Psoas muscle (tissue), 8 donors: Measurements from ENCODE around the gene FHAD1. TPM values are rescaled to one million over a fixed set of nuclear protein-coding genes. Genes with fewer than 3 reads are reported as not detected.

Experiments
- ATAC-seq, 4 donors: fragments of 200-7000 bp; cut with Tn5 transposase; one replicate each; pipeline ENCODE4 v1.9.1; 2020; ENCODE audit warnings: moderate library complexity in 3 of 4, mild to moderate bottlenecking in 2 of 4
- DNase-seq, 2 donors: peaks; one replicate each; pipeline ENCODE4 v3.0.0-alpha.2; 2020
- H3K27ac ChIP-seq: fragments of 200-600 bp; one replicate; pipeline ENCODE4 v1.8.0; 2022
- H3K27me3 ChIP-seq, 3 donors: fragments of 200-600 bp in 1 of 3; one replicate each; pipeline versions ENCODE4 v1.6.1 to v1.8.0; 2013 to 2022; ENCODE audit warnings: low read length in 2 of 3, mild to moderate bottlenecking in 2 of 3, moderate library complexity in 1 of 3; ENCODE audit not compliant: insufficient read depth in 3 of 3
- H3K36me3 ChIP-seq, 2 donors: fragments of 200-600 bp in 1 of 2; one replicate each; pipeline versions ENCODE4 v1.6.1 to v1.8.0; 2013 to 2022; ENCODE audit warnings: low read depth in 1 of 2, mild to moderate bottlenecking in 1 of 2, moderate library complexity in 1 of 2; ENCODE audit not compliant: insufficient read depth in 1 of 2
- H3K4me1 ChIP-seq: fragments of 200-600 bp; one replicate; pipeline ENCODE4 v1.8.0; 2022
- H3K4me3 ChIP-seq: fragments of 200-600 bp; one replicate; pipeline ENCODE4 v1.8.0; 2022; ENCODE audit warnings: mild to moderate bottlenecking
- H3K9me3 ChIP-seq: fragments of 200-600 bp; one replicate; pipeline ENCODE4 v1.8.0; 2022
- CTCF ChIP-seq: fragments of 200-600 bp; IDR thresholded peaks from one replicate; pipeline ENCODE4 v1.8.0; 2022; ENCODE audit warnings: antibody characterized with exemption
- WGBS, 3 donors: extraction: QIAGEN DNeasy Blood & Tissue Kit; methylation state at CpG; one replicate each; pipeline versions ENCODE4 v1.1.6 to v1.1.7; 2013; 5-methylcytosine and 5-hydroxymethylcytosine counted together
- intact Hi-C, 2 donors: fragments of 100-400 bp; cut with DNase I; formaldehyde crosslinking; loops; one replicate each; pipeline versions ENCODE4 v1.11.0 to v1.14.2; 2022
- polyA plus RNA-seq, 3 donors: library from polyadenylated mRNA; stranded (reverse); fragments of 200-250 nt; gene quantifications; one replicate each; pipeline ENCODE4 v1.2.3, GENCODE V29; 2013
- total RNA-seq, 4 donors: library from RNA; stranded (reverse); fragmentation: NEBNext Ultra II Directional in 2 of 4; extraction: Animal tissue kit (Norgen Biotek cat#: 25700) in 2 of 4; gene quantifications; one replicate each; pipeline versions ENCODE4 v1.2.1 to v1.2.4, GENCODE V29; 2021 to 2023
- donor health status: healthy with polysubstance abuse.
- donor health status: DM: no; HTN: no; CAD: no; lungs with moderate emphysema.
- donor health status: Bipolar disorder and iron deficiency.
- donor health status: healthy.
- donor health status: DM: yes; HTN: yes; CAD: no.
- donor health status: DM: no; HTN: no; CAD: no.
- donor health status: DM: no; HTN: no; CAD: no.
- donor health status: DM: yes; HTN: yes; CAD: no.

FHAD1 gene
- total and polyA plus RNA-seq, 7 donors = 0.03 to 0.24 (median 0.06) TPM; not detected in 4

- DNase-seq = no peak
- H3K27ac ChIP-seq = no peak overlapping the region
- no peaks in the 10 kb centered on the region for H3K4me1 ChIP-seq
- WGBS, 3 donors = 64 to 73% (median 71%) methylated on average over 9 of the region's 9 CpGs
- no peak for TF ChIP-seq CTCF
- H3K36me3 ChIP-seq = no peaks in the 10 kb centered on the region
- intact Hi-C loops = no loop called here
- peaks cover 0 to 5% (median 0%) of the 10 kb centered on the region in 3 donors for H3K27me3 ChIP-seq
- no peak for ATAC-seq
- no peak overlapping the region for H3K4me3 ChIP-seq
- no peaks in the 10 kb centered on the region for H3K9me3 ChIP-seq
Observed at GRCh38 chr1:15287035-15287979, 40.3 kb downstream of the FHAD1 start.

GRCh38 chr1:15288173-15288926, 41.3 kb downstream of the FHAD1 start:
- WGBS, 3 donors = 44 to 59% (median 49%) methylated on average over 10 of the region's 10 CpGs
- intact Hi-C loops = no loop called here
- TF ChIP-seq CTCF = no peak
- H3K9me3 ChIP-seq = no peaks in the 10 kb centered on the region
- H3K27me3 ChIP-seq = peaks cover 0 to 4% (median 0%) of the 10 kb centered on the region in 3 donors
- no peak for ATAC-seq
- no peaks in the 10 kb centered on the region for H3K4me1 ChIP-seq
- H3K4me3 ChIP-seq = no peak overlapping the region
- H3K36me3 ChIP-seq = no peaks in the 10 kb centered on the region
- H3K27ac ChIP-seq = no peak overlapping the region
- DNase-seq = no peak

- TF ChIP-seq CTCF = no peak
- Histone ChIP-seq H3K36me3 (no peaks in the 10 kb centered on the region), H3K27me3 (peaks cover 0 to 4% (median 0%) of the 10 kb centered on the region in 3 donors), H3K9me3 (no peaks in the 10 kb centered on the region), H3K4me1 (no peaks in the 10 kb centered on the region), H3K27ac (no peak overlapping the region), H3K4me3 (no peak overlapping the region)
- intact Hi-C loops = no loop called here
- ATAC-seq = no peak
- no peak for DNase-seq
- 72 to 82% (median 74%) methylated on average over 14 of the region's 14 CpGs for WGBS, 3 donors
Observed at GRCh38 chr1:15289251-15289651, 42.2 kb downstream of the FHAD1 start.

GRCh38 chr1:15290382-15290781, 43.4 kb downstream of the FHAD1 start:
- no peak for TF ChIP-seq CTCF
- Histone ChIP-seq H3K4me1 (no peaks in the 10 kb centered on the region), H3K9me3 (no peaks in the 10 kb centered on the region), H3K36me3 (no peaks in the 10 kb centered on the region), H3K27ac (no peak overlapping the region), H3K4me3 (no peak overlapping the region), H3K27me3 (peaks cover 0 to 4% (median 0%) of the 10 kb centered on the region in 3 donors)
- intact Hi-C loops = no loop called here
- ATAC-seq (no peak), DNase-seq (no peak)
- 80 to 86% (median 84%) methylated on average over 9 of the region's 9 CpGs for WGBS, 3 donors
